Measurements from ENCODE around the gene VPS36.
"Not testable (repeated sequence)": the region's sequence is repeated elsewhere in the genome, so short reads cannot be mapped to it uniquely, and the experiment has no call there.

VPS36 gene

GRCh38 chr13:52446265-52446664 lies 4.2 kb downstream of the VPS36 start:
- no peak for DNase-seq (ENCODE audit: low read depth in 1 of 2, low spot score in 1 of 2)

GRCh38 chr13:52432456-52432855 lies 18.0 kb downstream of the VPS36 start:
- DNase-seq (ENCODE audit: low read depth in 1 of 2, low spot score in 1 of 2), result no peak

GRCh38 chr13:52428295-52428694 lies 22.1 kb downstream of the VPS36 start:
- no peak for DNase-seq (ENCODE audit: low read depth in 1 of 2, low spot score in 1 of 2)

- DNase-seq (ENCODE audit: low read depth in 1 of 2, low spot score in 1 of 2), result no peak
Observed at GRCh38 chr13:52421216-52421615, 29.2 kb downstream of the VPS36 start.

- DNase-seq (ENCODE audit: low read depth in 1 of 2, low spot score in 1 of 2), result no peak
Observed at GRCh38 chr13:52419080-52419479, 31.4 kb downstream of the VPS36 start.

- no peak for DNase-seq (ENCODE audit: low read depth in 1 of 2, low spot score in 1 of 2)
Observed at GRCh38 chr13:52414963-52415362, 35.5 kb downstream of the VPS36 start.

- DNase-seq (ENCODE audit: low read depth in 1 of 2, low spot score in 1 of 2), result no peak
Observed at GRCh38 chr13:52414051-52414450, 36.4 kb downstream of the VPS36 start.

GRCh38 chr13:52412128-52412527 lies 38.3 kb downstream of the VPS36 start:
- no peak for DNase-seq (ENCODE audit: low read depth in 1 of 2, low spot score in 1 of 2)

GRCh38 chr13:52411629-52412028 lies 38.8 kb downstream of the VPS36 start:
- no peak for DNase-seq (ENCODE audit: low read depth in 1 of 2, low spot score in 1 of 2)

GRCh38 chr13:52408071-52408658 lies 42.3 kb downstream of the VPS36 start:
- not testable (repeated sequence) for DNase-seq (ENCODE audit: low read depth in 1 of 2, low spot score in 1 of 2)

- DNase-seq (ENCODE audit: low read depth in 1 of 2, low spot score in 1 of 2), result not testable (repeated sequence)
Observed at GRCh38 chr13:52407436-52407835, 43.0 kb downstream of the VPS36 start.

- no peak for DNase-seq (ENCODE audit: low read depth in 1 of 2, low spot score in 1 of 2)
Observed at GRCh38 chr13:52406629-52407028, 43.8 kb downstream of the VPS36 start.

GRCh38 chr13:52405767-52406494 lies 44.5 kb downstream of the VPS36 start, which contains the start of gene THSD1:
Gene THSD1, minus strand, starts transcription at chr13:52406172. Its CDS starts 3,572 bp downstream, at chr13:52402600.
- DNase-seq (ENCODE audit: low read depth in 1 of 2, low spot score in 1 of 2), result no peak

- no peak for DNase-seq (ENCODE audit: low read depth in 1 of 2, low spot score in 1 of 2)
Observed at GRCh38 chr13:52405369-52405766, 45.1 kb downstream of the VPS36 start.

- no peak for DNase-seq (ENCODE audit: low read depth in 1 of 2, low spot score in 1 of 2)
Observed at GRCh38 chr13:52399708-52400107, 50.7 kb downstream of the VPS36 start.

- no peak for DNase-seq (ENCODE audit: low read depth in 1 of 2, low spot score in 1 of 2)
Observed at GRCh38 chr13:52399046-52399445, 51.4 kb downstream of the VPS36 start.

- DNase-seq (ENCODE audit: low read depth in 1 of 2, low spot score in 1 of 2), result no peak
Observed at GRCh38 chr13:52395704-52396103, 54.7 kb downstream of the VPS36 start.

- no peak for DNase-seq (ENCODE audit: low read depth in 1 of 2, low spot score in 1 of 2)
Observed at GRCh38 chr13:52394586-52394985, 55.8 kb downstream of the VPS36 start.

- no peak for DNase-seq (ENCODE audit: low read depth in 1 of 2, low spot score in 1 of 2)
Observed at GRCh38 chr13:52393572-52394357, 56.7 kb downstream of the VPS36 start.

- DNase-seq (ENCODE audit: low read depth in 1 of 2, low spot score in 1 of 2), result no peak
Observed at GRCh38 chr13:52387721-52388120, 62.7 kb downstream of the VPS36 start.

GRCh38 chr13:52385870-52386269 lies 64.6 kb downstream of the VPS36 start:
- DNase-seq (ENCODE audit: low read depth in 1 of 2, low spot score in 1 of 2), result no peak

GRCh38 chr13:52383366-52383765 lies 67.1 kb downstream of the VPS36 start:
- no peak for DNase-seq (ENCODE audit: low read depth in 1 of 2, low spot score in 1 of 2)

Measured in activated CD4-positive, alpha-beta T cell treated with anti-CD3 and anti-CD28 coated beads, Interleukin-2, amount 50 U/mL, for 24 hours (primary cell).